Head of caudate nucleus (tissue), 42 donors: Measurements from ENCODE around the gene NR1I3.

Experiments
- DNase-seq, 42 donors: peaks; one replicate each; pipeline versions ENCODE4 v3.0.0 to v3.0.0-alpha.2; 2020 to 2021; ENCODE audit warnings: mixed read lengths in 7 of 42
- intact Hi-C: fragments of 100-400 bp; cut with DNase I; formaldehyde crosslinking; loops from one replicate; pipeline ENCODE4 v1.15.0; 2022

NR1I3 gene

DNA sequence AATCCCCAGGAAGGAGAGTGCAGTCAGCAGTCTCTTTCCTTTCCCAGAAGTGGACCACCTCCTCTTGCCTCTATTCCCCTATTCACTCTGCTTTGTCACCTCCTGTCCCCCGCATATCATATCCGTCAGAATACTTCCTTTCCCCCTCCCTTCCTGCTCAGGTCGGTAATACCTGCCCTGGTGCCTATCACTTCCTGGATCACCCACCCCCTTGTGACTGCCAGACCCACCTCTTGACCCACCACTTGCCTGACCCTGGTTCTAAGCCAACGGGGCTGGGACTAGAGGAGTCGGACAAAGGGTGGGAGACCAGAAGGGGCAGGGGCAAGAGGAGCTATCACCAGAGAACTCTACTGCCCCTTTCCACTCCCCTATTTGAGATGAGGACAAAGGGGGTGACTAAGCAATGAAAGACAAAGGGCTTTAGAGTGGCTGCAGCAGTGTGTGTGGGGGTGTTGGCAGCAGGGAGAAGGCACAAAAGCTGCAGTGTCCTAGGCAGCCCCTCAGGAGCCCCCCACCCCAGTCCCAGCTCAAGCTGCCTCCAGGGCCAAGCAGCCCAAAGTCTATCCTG is 37.5 kb downstream of the NR1I3 start:
- intact Hi-C loops: no loop called here
- DNase-seq: peak; percentile 49 to 91 (median 82)

DNA sequence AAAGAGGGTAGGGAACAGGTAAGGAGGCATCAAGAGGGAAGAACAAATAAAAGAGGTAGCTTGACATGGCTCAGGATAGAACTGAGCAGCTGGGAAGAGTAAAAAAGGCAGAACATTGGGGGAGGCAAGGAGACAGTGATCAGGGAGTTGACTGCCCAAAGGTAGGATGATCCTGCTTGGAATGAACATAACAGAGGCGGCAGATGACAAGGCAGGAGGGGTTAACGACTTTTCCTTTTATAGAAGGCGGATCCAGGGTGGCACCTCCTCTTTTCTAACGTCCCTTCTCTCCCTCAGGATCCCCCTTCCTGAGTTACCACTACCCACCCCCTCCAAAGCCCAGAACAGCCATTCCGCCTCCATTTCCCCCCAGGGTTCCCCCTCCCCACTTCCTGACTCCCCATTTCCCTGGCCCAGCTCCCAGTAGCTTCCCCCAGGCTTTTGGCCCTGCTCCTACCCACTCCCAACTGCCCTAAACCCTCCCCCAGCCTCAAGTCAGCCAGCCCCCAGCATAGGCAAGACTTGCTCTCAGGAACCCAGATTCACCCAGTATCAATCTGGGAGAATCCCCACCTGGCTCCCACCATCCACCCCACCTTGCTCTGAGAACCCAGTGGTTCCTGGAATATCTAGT is 38.4 kb downstream of the NR1I3 start:
- intact Hi-C loops: no loop called here
- DNase-seq: peak in 11 of 42 donors; percentile 24 to 74 (median 45)

GRCh38 chr1:161198897-161199431 is 39.0 kb downstream of the NR1I3 start, which contains the start of gene ADAMTS4:
TSS of gene ADAMTS4 (minus strand) at chr1:161199054. CDS start at chr1:161198627, 427 bp downstream.
- DNase-seq: peak; percentile 47 to 95 (median 90)
- intact Hi-C loops: no loop called here

- intact Hi-C loops: no loop called here
- peak in 39 of 42 donors; percentile 39 to 88 (median 65) for DNase-seq
These were observed 39.7 kb downstream of the NR1I3 start for GRCh38 chr1:161198194-161198896.

DNA sequence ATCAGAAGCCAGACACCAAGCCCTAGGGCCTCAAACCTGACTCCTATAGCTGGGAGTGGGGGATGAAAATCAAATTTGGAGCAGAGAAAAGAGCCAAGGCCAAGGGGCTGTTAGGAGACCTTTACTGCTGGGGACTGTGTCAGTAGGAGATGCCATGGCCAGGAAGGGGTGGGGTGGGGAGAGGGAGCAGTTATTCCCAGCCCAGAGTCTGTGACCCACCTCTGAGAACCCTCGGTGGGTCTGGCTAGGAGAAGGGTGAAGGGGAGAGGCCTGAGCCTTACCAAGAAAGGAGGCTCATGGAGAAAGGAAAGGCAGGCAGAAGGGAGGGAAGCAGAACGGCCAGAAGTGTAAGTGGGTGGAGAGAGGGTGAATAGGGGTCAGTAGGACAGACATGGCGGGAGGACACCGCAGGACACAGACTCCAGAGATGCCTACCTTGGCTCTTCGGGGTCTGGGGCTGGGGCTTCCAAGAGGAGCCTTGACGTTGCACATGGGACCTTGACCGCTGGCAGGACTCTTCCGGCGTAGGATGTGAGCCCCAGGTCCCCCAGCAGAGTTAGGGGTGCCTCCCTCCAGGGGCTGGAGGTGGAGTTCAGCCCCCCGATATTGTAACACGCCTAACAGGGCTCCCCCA is 40.3 kb downstream of the NR1I3 start:
- intact Hi-C loops: no loop called here
- no peak for DNase-seq

DNA sequence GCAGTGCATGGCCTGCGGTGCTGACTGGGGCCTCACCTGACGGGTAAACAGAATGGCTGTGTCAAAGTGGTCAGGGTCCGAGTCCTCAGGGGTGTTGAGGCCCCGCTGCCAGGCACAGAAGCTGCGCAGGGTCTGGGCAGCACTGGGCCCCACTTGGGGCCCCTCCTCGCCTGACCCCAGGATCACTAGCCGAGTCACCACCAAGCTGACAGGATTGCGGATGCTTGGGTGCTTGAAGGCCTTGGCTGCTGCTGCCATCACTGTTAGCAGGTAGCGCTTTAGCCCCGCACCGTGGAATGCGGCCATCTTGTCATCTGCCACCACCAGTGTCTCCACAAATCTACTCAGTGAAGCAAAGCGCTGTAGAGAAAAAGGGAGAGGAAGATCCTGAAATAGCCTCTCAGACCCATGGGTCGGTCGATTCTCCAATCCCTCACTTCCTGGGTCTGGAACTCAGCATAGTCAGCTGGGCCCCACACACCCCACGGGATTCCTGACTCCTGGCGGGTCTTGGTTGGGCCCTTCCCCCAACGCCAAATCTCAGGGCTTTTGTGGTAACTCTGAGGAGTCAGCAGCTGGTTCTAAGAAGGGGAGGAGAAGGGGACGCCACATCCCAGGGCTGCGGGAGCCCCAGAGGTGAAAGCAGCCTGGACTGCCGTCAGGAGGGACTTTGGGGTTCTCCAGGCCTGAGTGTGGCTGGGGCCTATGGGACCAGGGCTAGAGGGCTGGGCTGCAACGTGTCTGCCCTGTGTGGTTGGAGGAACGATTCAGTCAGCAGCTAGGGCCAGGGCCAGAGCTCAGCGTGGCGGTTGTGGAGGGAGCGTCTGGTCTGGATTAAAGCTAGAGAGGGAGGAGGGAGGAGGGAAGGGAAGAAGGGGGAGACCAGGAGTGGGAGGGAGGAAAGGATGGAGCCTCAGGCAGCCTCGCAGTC is 41.2 kb downstream of the NR1I3 start:
- intact Hi-C loops: no loop called here
- peak in 15 of 42 donors; percentile 30 to 75 (median 46) for DNase-seq

GRCh38 chr1:161196111-161196510 is 41.9 kb downstream of the NR1I3 start:
- intact Hi-C loops: no loop called here
- no peak for DNase-seq

DNA sequence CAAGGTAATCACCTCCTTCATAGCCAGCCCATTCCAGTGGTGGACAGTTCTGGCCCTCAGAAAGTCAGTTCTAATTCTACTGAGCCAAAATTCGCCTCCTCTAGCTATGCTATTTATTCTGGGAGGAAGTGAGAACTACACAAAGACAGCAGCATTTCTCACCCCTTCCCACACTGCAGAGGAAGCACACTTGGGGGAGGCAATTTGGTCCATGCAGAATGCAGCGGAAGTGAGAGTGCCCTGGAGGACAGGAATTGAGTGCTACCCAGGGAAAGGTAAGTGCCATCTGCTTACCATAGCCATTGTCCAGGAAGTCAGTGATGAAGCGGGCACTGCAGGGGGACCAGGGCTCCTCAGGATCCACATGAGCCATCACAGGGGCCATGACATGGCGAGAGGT is 42.8 kb downstream of the NR1I3 start:
- intact Hi-C loops: no loop called here
- peak in 3 of 42 donors; percentile 39 to 49 (median 43) for DNase-seq

GRCh38 chr1:161193561-161194235 is 44.3 kb downstream of the NR1I3 start:
- DNase-seq: peak; percentile 72 to 95 (median 86)
- intact Hi-C loops: no loop called here

DNA sequence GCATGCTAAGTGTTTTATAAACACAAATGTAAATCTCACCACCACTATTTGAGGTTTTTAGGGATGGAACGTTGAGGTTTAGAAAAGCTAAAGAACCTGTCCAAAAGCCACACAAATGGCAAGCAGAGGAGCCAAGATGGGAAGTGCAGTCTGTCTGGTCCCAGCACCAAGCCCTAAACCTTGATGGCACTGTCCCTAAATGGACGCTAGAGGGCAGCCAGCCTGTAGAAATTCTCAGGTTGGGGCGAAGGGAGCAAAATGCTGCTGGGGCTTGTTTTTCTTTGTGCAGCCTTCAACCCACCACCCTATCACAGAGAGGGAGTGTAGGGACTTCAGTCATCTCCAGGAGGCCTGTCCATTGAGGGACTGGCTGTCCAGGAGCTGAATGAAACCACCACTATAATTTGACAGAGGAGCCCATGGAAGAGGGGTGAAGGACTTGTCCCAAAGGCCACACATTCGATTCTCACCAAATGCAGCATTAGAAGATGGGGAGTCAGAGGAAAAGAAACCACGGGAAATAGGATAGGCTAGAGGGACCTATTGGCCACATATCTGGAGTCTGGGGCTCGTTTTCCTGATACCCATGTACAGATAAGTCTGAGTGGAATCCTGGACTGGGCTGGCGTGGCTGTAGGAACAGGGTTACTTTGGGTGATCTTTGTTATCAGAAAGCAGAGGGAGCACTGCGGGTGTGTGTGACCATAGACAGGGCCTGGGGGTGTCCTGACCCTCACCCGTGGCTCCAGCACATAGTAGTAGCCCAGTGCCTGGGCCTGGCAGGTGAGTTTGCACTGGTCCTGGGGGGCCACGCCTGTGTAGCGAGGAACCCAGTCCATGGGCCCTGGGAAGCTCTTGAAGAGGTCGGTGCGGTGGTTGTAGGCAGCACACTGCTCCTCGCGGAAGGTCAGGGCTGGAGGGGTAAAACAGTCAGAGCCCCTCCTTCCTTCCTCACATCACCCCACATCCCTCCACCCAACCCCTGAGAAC is 45.2 kb downstream of the NR1I3 start:
- DNase-seq: peak; percentile 37 to 90 (median 76)
- intact Hi-C loops: no loop called here

- DNase-seq: no peak
- intact Hi-C loops: no loop called here
These were observed 46.0 kb downstream of the NR1I3 start for GRCh38 chr1:161191971-161192370.

- intact Hi-C loops: no loop called here
- DNase-seq: peak in 19 of 42 donors; percentile 29 to 72 (median 53)
These were observed 47.0 kb downstream of the NR1I3 start for GRCh38 chr1:161190962-161191521.

DNA sequence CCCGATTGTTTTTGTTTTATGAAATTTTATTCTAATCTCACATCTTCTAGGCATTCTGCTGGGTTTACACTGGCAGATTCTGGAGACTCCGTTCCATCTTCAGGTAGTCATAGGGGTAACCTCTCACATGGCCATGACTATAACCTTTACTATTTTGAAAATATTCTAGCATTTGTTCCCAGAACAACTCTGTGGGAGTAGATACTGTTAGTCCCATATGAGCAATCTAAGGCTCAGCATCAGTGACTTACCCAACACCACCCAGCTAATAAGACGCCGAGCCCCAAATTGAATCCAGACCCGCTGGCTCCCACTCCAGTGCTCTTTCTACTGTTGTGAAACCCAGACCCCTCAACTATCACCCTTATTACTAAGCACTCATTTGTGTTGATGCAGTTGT is 49.0 kb downstream of the NR1I3 start:
- intact Hi-C loops: no loop called here
- DNase-seq: no peak

- intact Hi-C loops: no loop called here
These were observed 49.6 kb downstream of the NR1I3 start for GRCh38 chr1:161188381-161188780.

DNA sequence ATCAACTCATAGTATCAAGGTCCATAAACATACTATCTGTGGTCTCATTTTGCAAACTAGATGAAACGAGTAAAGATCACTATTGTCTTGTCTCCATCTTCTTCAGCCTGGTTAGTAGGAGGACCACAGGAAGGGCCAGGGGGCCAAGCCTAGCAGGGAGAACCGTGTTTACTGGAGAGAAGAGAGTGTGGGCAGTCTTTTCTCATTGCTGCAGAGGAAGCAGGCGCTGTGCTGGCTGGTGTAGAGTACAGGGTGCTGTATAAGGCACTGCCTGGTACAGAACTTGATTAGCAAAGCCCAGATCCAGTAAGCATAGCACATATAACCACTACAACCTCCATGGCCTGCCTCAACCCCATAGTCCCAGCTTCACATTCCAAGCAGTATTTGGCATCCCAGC is 50.7 kb downstream of the NR1I3 start:
- DNase-seq: peak in 1 of 42 donors; percentile 19
- intact Hi-C loops: no loop called here

More at GRCh38 chr1:161188381-161188780, 49.6 kb downstream of the NR1I3 start:
- DNase-seq: no peak

DNA sequence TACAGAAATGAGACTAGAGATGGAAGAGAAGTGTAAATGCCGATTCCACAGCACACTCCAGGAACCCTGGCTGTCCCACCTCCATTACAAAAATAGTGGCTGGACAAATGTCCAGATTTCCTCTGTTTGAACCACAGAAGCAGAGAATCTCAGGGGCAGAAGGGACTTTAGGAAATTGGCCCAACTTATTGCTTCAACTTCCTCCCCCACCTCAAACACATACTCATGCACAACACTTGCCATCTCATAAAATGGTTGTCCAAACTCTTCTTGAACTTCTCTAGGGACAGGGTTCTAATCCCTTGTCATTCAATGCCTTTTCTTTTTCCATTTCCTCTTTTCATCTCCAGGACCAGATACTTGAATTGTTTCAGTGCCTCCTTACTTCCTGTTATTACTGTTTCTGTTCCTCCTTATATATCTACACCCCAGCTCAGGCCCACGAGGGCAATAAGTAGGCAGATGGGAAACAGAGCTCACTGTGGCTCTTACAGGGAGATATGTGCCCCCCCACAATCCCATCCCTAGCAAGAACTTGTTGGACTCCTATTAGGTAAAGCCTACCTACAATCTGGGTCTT is 52.2 kb downstream of the NR1I3 start:
- intact Hi-C loops: no loop called here
- DNase-seq: no peak
